ENCODE results near the gene ADGRV1.

- no peak for TF ChIP-seq SMC3 (IDR thresholded peaks at IDR 0.05)
- no peak for TF ChIP-seq EP300 (IDR thresholded peaks at IDR 0.05)
- TF ChIP-seq HOXA7 (CRISPR knock-in tag; IDR thresholded peaks at IDR 0.05): no peak
- TF ChIP-seq POLR2AphosphoS2 (conservative IDR thresholded peaks at IDR 0.05; ENCODE audit: low read length): no peak
- TF ChIP-seq USF2 (IDR thresholded peaks at IDR 0.05): no peak
- TF ChIP-seq PBX3 (IDR thresholded peaks at IDR 0.05): no peak
- no peak for TF ChIP-seq CHD2 (IDR thresholded peaks at IDR 0.05; ENCODE audit: low read length, partially characterized antibody)
- TF ChIP-seq JUN (IDR thresholded peaks at IDR 0.05): no peak
- no peak for TF ChIP-seq ZNF302 (CRISPR knock-in tag; IDR thresholded peaks at IDR 0.05)
- no peak for TF ChIP-seq CTCF (IDR thresholded peaks at IDR 0.05)
Observed at GRCh38 chr5:90886381-90886780, 327.8 kb downstream of the ADGRV1 start.
